Effector memory CD8-positive, alpha-beta T cell (primary cell): ENCODE data around the gene GLI3.

ENCODE experiments used
- ATAC-seq: fragments of 150-1000 bp; cut with Tn5 transposase; replicated peaks from 2 replicates; pipeline ENCODE4 v1.10.0; 2021; ENCODE audit warnings: mild to moderate bottlenecking, moderate library complexity
- DNase-seq, 3 experiments: peaks; one replicate each; pipeline ENCODE4 v3.0.0; 2021
- H3K27ac Mint-ChIP-seq, 2 donors: one replicate each; pipeline ENCODE4 v1.8.0; 2022; ENCODE audit warnings: mild to moderate bottlenecking in 2 of 2, mixed read lengths in 2 of 2, moderate library complexity in 2 of 2
- H3K27me3 Mint-ChIP-seq, 2 donors: one replicate each; pipeline ENCODE4 v1.8.0; 2022; ENCODE audit warnings: mixed read lengths in 2 of 2
- H3K36me3 Mint-ChIP-seq: one replicate; pipeline ENCODE4 v1.8.0; 2022; ENCODE audit warnings: mild to moderate bottlenecking, moderate library complexity, mixed read lengths; ENCODE audit not compliant: insufficient read depth
- H3K4me1 Mint-ChIP-seq, 2 donors: one replicate each; pipeline ENCODE4 v1.8.0; 2022; ENCODE audit warnings: low read depth in 2 of 2, mixed read lengths in 2 of 2
- H3K4me3 Mint-ChIP-seq, 2 donors: one replicate each; pipeline ENCODE4 v1.8.0; 2022; ENCODE audit warnings: mild to moderate bottlenecking in 2 of 2, mixed read lengths in 2 of 2, moderate library complexity in 2 of 2
- H3K9me3 Mint-ChIP-seq, 2 donors: one replicate each; pipeline ENCODE4 v1.8.0; 2022; ENCODE audit warnings: mixed read lengths in 2 of 2

The GLI3 gene

DNA sequence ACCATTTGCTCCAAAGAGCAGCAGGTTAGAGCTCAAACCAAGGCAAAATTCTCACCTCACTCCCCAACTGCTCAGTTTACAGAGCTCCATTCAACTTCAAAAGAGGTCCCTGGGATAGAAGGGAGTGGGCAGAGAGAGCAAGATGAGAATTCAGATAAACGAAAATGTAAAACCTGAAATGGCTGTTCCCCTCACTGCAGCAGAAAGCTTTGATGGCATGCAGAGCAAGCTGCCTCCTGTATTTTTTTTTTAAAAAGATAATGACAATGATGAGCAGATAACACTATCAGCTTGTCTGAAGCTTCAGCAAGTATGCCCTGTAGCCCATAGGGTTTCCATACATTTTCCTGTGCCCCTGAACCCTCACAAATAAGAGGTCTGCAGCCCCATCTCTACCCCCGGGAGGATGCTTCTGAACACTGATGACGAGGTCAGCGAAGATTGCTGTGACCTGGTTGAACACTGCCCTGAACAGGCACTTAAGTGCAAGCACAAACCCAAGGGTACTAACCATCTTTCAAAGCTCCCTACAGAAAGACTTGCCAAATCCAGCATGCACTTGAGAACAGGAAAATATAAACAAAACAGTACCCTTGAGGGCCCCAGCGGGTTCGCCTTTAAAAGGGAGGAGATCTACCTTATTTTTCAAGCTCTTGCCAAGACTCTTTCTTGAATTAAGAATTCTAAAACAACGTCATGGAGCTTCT is 81.3 kb downstream of the GLI3 start:
- Mint-ChIP-seq H3K27me3 (peaks cover 0 to 9% of the 10 kb centered on the region in 2 donors), H3K9me3 (peaks cover 0 to 7% of the 10 kb centered on the region in 2 donors), H3K4me1 (no peaks in the 10 kb centered on the region), H3K36me3 (no peaks in the 10 kb centered on the region), H3K27ac (no peak overlapping the region), H3K4me3 (no peak overlapping the region)
- DNase-seq (no peak), ATAC-seq (no peak)

DNA sequence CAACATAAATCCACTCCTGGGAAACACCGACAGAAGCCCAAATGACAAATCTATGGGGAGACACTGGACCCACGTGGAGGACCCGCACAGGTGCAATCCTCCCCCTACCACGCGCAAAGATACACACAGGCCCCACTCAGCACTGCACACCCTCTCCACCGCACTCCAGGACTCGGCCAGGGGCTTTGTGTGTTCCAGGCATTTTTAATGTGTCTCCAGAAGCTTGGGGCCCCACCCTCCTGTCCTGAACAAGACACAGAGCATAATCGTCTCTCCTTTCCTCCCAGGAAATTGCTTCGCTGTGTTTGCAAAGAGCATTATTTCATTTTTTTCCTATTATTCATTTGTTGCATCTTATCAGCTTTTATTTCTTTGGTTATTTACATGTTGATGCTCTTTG is 82.8 kb downstream of the GLI3 start:
- no peak overlapping the region for H3K27ac Mint-ChIP-seq
- H3K4me3 Mint-ChIP-seq = no peak overlapping the region
- no peak for ATAC-seq
- no peaks in the 10 kb centered on the region for H3K4me1 Mint-ChIP-seq
- no peaks in the 10 kb centered on the region for H3K36me3 Mint-ChIP-seq
- no peak for DNase-seq
- peaks cover 0 to 9% of the 10 kb centered on the region in 2 donors for H3K27me3 Mint-ChIP-seq
- peaks cover 0 to 7% of the 10 kb centered on the region in 2 donors for H3K9me3 Mint-ChIP-seq

DNA sequence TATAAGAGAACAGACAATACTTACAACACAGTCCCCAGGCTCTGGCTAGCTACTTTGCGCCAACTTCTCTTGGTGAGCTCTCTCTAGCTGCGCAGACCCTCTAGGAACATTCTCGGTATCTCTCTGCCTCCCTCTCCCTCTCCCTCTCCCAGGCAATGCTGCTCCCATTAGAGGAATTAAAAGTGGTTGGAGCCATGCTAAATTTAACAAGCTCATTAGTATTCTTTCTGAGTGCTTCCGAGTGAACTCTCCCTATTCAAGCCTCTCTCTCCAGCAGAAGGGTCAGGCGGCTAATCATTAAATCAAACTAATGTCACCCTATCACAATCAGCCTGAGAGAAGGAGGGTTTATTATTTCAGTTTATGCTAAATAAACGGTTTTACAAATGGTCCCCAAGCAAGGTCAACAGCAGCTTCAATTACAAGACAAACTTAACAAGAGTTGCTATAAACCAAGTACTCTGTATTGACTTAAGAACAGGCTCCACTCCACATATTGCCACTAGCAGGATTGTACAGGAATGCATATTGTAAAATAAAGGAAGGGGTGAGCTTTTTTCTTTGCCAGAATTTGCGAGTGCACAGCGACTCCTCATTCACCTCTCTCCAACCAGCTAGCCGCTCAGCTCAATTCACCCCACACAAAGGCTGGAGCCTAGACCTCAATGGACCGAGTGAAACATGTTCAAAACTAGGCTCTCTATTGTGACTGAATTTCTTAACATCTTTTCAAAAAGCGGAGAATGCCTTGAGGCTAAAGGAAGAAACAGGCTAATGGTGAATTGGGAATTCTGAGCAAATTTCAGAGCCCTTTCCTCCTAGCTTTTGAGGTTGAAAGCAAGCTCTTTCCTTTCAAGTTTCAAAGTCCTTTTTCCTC is 84.4 kb downstream of the GLI3 start:
- no peaks in the 10 kb centered on the region for H3K4me1 Mint-ChIP-seq
- no peak overlapping the region for H3K27ac Mint-ChIP-seq
- no peak for DNase-seq
- ATAC-seq = no peak
- H3K4me3 Mint-ChIP-seq = no peak overlapping the region
- peaks cover 0 to 18% of the 10 kb centered on the region in 2 donors for H3K27me3 Mint-ChIP-seq
- H3K36me3 Mint-ChIP-seq = no peaks in the 10 kb centered on the region
- peaks cover 0 to 7% of the 10 kb centered on the region in 2 donors for H3K9me3 Mint-ChIP-seq

DNA sequence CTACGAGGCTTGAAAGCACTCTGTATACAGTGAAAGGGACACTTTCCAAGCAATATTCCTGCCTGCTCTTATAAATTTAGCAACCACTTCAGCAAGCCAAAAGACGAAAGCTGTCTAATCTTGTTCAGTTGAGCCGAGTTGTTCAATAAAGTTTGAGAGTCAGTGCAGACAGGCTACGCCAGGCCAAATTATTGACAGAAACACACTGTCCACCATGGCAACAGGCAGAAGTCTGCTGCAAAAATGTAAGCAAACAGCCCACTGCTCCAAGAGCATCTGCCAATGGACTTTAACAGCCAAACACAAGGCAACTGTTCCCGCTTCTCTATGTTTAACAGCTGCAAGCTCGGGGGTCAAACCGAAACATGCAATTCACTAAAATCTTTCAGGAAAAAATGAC is 85.7 kb downstream of the GLI3 start:
- Mint-ChIP-seq H3K36me3 (no peaks in the 10 kb centered on the region), H3K4me3 (no peak overlapping the region), H3K9me3 (peaks cover 0 to 7% of the 10 kb centered on the region in 2 donors), H3K27me3 (peaks cover 0 to 18% of the 10 kb centered on the region in 2 donors), H3K4me1 (no peaks in the 10 kb centered on the region), H3K27ac (no peak overlapping the region)
- DNase-seq = no peak
- no peak for ATAC-seq

DNA sequence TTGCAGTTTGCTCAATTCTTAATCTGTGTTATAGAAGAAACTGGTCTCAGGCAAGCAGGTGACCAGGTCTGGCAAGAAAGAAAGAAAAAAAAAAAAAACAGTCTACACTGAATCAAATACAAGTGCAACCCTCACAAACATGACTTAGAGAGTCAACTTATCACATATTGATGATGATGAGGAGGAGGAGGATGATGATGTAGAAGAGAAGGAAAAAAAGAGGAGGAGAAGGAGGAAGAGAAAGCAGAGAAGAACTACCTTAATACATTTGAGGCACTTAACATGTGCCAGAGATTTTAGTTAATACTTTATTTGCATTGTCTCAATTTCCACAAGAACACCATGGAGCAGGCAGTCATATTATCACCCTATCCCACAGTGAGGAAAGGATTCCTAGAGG is 91.5 kb downstream of the GLI3 start:
- no peaks in the 10 kb centered on the region for H3K4me1 Mint-ChIP-seq
- no peak for ATAC-seq

DNA sequence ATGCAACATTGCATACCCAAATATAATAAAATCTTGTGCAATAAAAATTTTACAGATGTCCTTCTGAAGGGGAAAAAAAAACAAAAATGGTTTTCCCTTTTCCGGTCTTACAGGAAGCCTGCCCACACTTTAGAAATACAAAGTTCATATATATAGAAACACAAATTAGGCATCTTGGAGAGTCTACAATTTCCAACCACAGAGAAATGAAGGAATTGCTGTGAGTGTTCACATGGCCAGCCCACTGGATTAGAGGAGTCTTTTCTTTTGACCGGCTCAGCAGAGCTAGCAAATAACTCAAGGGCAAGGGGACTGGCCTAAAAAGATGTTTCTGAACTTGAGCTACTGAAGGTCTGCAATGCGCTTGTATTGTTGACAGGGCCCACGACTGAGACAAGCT is 92.4 kb downstream of the GLI3 start:
- no peaks in the 10 kb centered on the region for H3K4me1 Mint-ChIP-seq
- H3K4me3 Mint-ChIP-seq = no peak overlapping the region
- DNase-seq = no peak
- H3K27ac Mint-ChIP-seq = no peak overlapping the region
- no peaks in the 10 kb centered on the region for H3K36me3 Mint-ChIP-seq
- ATAC-seq = no peak
- peaks cover 0 to 8% of the 10 kb centered on the region in 2 donors for H3K27me3 Mint-ChIP-seq
- H3K9me3 Mint-ChIP-seq = no peaks in the 10 kb centered on the region

More for the DNA sequence above, 91.5 kb downstream of the GLI3 start:
- Mint-ChIP-seq H3K9me3 (no peaks in the 10 kb centered on the region), H3K27ac (no peak overlapping the region), H3K36me3 (no peaks in the 10 kb centered on the region), H3K4me3 (no peak overlapping the region), H3K27me3 (peaks cover 0 to 8% of the 10 kb centered on the region in 2 donors)
- no peak for DNase-seq

DNA sequence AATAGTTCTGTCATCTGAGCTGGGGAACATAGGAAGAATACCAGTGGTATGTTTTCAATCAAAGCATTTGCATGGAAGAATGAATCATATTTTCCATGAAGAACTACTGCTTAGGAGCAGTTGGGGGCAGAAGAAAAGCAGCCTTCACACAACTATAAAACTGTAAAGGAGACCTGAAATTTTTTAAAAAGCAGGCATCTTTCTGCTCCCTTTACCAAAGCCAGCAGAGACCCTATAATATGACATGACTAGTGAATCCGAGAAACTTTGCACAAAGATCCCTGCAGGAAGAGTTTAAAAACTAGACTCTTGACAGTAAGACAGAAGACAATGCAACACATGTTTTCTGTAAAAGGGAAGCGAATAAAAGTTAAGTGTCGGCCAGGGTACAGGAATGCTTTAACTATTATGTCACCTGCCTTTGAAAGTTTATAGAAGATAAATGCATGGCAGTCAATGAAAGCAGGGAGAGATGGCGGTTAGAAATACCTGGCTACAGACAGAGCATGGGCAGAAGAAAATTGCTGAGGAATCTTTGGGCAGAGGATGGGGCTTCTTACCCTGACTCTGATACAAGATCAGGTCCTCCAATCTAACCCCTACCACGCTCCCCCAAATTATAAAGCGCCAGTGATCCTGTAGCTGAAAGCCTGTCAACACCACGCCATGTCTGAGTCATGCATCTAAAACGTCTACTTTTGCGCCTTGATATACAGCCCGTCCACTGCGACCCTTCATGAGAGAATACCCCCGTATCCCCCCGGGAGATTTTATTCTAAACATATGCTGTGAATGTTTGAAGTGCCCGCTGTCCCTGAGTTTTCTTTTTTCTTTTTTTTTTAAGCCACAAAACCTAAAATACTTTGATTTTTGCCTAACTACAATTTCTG is 93.1 kb downstream of the GLI3 start:
- no peak for ATAC-seq
- H3K36me3 Mint-ChIP-seq = no peaks in the 10 kb centered on the region
- H3K27me3 Mint-ChIP-seq = peaks cover 0 to 8% of the 10 kb centered on the region in 2 donors
- H3K9me3 Mint-ChIP-seq = no peaks in the 10 kb centered on the region
- no peaks in the 10 kb centered on the region for H3K4me1 Mint-ChIP-seq
- H3K27ac Mint-ChIP-seq = no peak overlapping the region
- DNase-seq = no peak
- H3K4me3 Mint-ChIP-seq = no peak overlapping the region

DNA sequence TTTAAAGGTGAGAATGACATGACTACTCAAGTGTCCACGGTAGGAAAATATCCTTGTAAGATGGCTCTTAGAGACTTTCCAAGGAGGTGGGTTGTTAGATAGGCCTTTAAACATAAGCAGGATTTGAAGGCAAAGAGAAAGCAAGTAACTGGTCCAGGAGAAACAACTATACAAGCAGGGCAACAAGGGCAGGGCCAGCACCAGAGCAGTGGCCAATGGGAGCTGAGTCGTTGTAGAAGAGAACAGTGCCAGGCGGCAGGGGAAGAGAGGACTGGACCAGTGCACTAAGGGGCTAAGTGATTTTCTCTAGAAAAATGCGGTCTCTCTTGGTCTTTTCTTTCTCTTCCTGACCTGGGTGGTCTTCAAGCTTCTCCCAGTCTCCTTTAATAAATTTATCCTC is 94.9 kb downstream of the GLI3 start:
- H3K9me3 Mint-ChIP-seq = no peaks in the 10 kb centered on the region
- no peak for ATAC-seq
- H3K4me1 Mint-ChIP-seq = no peaks in the 10 kb centered on the region

DNA sequence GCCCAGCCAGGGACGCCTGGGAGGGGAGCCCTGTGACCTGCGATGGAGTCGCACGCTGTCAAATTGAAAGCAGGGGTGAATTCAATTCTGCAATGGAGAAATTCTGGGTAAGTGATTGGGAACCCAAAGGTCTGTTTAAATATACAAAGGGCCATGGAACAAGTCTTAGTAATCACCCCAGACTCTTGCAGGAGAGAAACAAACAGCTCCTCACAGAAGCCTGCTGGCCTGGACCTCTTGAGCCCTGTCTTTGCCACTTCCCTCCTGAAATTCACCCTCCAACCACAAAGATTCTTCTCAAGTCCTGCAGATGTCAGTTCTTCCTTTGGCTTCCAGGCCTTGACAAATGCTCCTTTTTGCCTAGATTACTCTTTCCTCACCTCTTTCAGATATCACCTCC is 97.3 kb downstream of the GLI3 start:
- H3K27ac Mint-ChIP-seq = no peak overlapping the region
- DNase-seq = no peak

More for the DNA sequence above, 94.9 kb downstream of the GLI3 start:
- Mint-ChIP-seq H3K27ac (no peak overlapping the region), H3K4me3 (no peak overlapping the region), H3K27me3 (no peaks in the 10 kb centered on the region), H3K36me3 (no peaks in the 10 kb centered on the region)
- no peak for DNase-seq

DNA sequence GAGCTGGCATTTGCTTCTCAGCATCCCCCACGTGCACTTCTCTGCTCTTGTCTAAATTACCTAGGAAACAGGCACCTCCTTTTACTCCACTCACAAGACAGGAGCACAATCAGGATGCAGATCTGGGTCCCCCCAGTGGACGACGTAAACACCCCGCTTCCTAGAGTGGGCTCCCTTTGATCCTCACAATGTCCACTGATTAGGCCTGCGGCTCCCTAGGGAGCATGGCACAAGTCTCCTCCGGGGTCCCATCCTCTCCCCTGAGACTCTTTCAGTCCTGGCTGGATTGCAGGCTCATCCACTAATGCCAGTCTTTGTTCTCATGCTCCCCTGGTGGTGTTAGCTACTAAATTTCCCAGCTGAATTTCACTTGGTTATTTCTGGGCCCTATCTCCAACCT is 98.3 kb downstream of the GLI3 start:
- no peaks in the 10 kb centered on the region for H3K9me3 Mint-ChIP-seq
- H3K27me3 Mint-ChIP-seq = no peaks in the 10 kb centered on the region
- no peak overlapping the region for H3K4me3 Mint-ChIP-seq
- no peak for DNase-seq
- no peak overlapping the region for H3K27ac Mint-ChIP-seq
- H3K36me3 Mint-ChIP-seq = no peaks in the 10 kb centered on the region
- no peaks in the 10 kb centered on the region for H3K4me1 Mint-ChIP-seq
- ATAC-seq = no peak

More for the DNA sequence above, 97.3 kb downstream of the GLI3 start:
- Mint-ChIP-seq H3K4me1 (no peaks in the 10 kb centered on the region), H3K27me3 (no peaks in the 10 kb centered on the region), H3K9me3 (no peaks in the 10 kb centered on the region), H3K4me3 (no peak overlapping the region), H3K36me3 (no peaks in the 10 kb centered on the region)
- ATAC-seq = no peak

DNA sequence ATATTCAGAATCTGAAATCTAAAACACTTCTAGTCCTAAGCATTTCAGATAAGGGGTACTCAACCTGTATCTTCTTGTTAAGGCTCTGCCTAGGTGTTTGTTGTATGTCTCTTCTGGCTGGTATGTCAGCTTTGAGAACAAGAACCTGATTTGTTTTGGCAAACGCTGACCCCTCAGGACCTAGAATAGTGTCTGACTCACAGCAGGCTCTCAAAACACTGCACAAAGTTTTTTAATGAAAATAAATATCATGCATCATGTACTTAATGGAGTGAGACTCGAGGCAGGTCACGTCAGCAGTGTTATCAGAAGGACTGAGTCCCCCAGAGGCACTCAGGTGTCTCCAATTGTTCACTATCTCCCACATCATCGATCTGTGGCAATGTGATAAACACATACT is 99.1 kb downstream of the GLI3 start:
- Mint-ChIP-seq H3K36me3 (no peaks in the 10 kb centered on the region), H3K9me3 (no peaks in the 10 kb centered on the region), H3K27ac (no peak overlapping the region), H3K27me3 (no peaks in the 10 kb centered on the region), H3K4me1 (no peaks in the 10 kb centered on the region), H3K4me3 (no peak overlapping the region)
- DNase-seq (no peak), ATAC-seq (no peak)

DNA sequence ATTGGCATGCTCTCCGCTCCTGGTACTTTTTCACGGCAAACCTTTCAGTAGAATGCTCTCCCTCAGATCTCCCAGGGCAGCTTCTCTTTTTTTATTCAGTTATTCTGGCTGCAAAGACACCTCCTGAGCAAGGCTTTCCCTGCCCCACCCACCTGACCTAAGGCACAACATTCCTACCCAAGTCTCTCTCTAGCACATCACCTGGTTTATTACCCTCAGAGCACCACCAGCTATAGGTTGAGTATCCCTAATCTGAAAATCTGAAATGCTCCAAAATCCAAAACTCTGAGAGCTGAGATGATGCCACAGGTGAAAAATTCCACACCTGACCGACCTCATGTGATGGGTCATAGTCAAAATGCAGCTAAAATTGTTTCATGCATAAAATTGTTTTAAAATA is 99.6 kb downstream of the GLI3 start:
- Mint-ChIP-seq H3K27ac (no peak overlapping the region), H3K27me3 (no peaks in the 10 kb centered on the region), H3K36me3 (no peaks in the 10 kb centered on the region), H3K4me1 (no peaks in the 10 kb centered on the region), H3K9me3 (no peaks in the 10 kb centered on the region), H3K4me3 (no peak overlapping the region)
- DNase-seq = no peak
- no peak for ATAC-seq

DNA sequence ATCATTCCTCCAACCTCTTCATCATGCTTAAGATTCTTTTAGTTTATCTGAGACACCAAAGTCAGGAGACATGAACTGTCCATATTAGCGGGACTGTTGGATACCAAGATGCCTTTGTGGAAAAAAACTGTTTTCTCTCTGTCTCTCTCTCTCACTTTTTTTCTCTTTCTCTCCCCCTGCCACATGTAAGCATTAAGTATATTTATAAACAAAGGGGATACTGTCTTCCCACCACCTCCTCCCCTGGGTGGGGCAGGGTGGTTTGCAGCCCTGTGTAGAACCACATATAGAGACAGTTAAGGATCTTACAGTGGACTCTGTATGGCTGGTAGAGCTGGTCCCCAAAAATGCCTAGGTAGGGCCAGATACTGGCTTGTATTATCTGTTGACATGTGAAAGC is 101.3 kb downstream of the GLI3 start:
- Mint-ChIP-seq H3K27ac (no peak overlapping the region), H3K36me3 (no peaks in the 10 kb centered on the region), H3K27me3 (no peaks in the 10 kb centered on the region), H3K4me1 (no peaks in the 10 kb centered on the region), H3K9me3 (no peaks in the 10 kb centered on the region), H3K4me3 (no peak overlapping the region)
- DNase-seq (no peak), ATAC-seq (no peak)
